ENCODE results near the gene OGN. TPM values are rescaled to one million over a fixed set of nuclear protein-coding genes. Genes with fewer than 3 reads are reported as not detected.

Gene OGN
- total and polyA plus RNA-seq, 10 of the 15 experiments (the other 5 are each of a cell fraction or from before 2014, with no cell fraction given) = 0.04 to 2.5 (median 0.15) TPM; not detected in 4

DNA sequence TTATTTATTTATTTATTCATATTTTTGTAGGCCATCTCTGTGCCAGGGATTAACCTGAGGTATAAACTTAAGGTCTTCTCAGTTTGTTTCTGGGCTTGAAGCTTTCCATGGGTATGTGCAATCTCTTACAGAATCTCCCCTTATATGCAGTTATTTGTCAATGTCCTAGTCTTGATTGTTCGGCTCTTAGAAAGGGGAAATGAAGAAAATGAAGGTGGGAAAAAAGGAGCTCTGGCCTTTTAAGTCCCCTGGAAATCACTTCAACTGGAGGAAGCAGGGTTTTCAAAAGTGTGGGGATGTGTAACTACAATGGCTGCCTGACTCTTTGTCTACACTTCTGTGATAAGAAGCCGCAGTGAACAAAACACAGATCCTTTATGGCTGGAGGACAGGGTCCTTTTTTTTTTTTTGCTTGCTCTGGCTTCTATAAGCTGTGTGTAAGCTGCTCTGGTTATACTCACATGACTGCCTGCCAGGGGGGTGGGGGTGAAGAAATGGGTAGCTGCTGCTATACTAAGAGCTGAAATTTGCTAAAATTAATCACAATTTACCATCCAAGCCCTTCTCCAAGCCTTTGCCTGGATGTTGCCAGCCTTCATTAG, 44.9 kb downstream of the OGN start:
- Histone ChIP-seq H3K4me1 (ENCODE audit: control insufficient read depth, insufficient read depth, low read length) (no peaks in the 10 kb centered on the region), H3K36me3 (ENCODE audit: control insufficient read depth in 2 of 2, insufficient read depth in 2 of 2, low read length in 1 of 2) (no peaks in the 10 kb centered on the region), H3K4me2 (ENCODE audit: control insufficient read depth, insufficient read depth) (no peak overlapping the region), H2AFZ (ENCODE audit: control insufficient read depth, low read depth, low read length) (peak overlapping the region; percentile 43), H4K20me1 (ENCODE audit: control insufficient read depth, insufficient read depth) (no peaks in the 10 kb centered on the region), H3K9ac (ENCODE audit: control insufficient read depth, insufficient read depth, low read length) (no peak overlapping the region), H3K27me3 (replicated peaks in 1 of 2; ENCODE audit: control insufficient read depth in 2 of 2, insufficient read depth in 2 of 2, low read length in 1 of 2) (no peaks in the 10 kb centered on the region), H3K79me2 (ENCODE audit: control insufficient read depth, insufficient read depth, low read length) (no peaks in the 10 kb centered on the region), H3K9me3 (replicated peaks; ENCODE audit: control insufficient read depth, insufficient read depth, low read length) (no peaks in the 10 kb centered on the region; the same call in 1 of the 3 replicates), H3K4me3 (no peak overlapping the region), H3K27ac (ENCODE audit: control insufficient read depth, insufficient read depth) (no peak overlapping the region)
- in situ Hi-C loops (cut with MboI) (no loop called here), intact Hi-C loops (cut with micrococcal nuclease; ENCODE audit: unreplicated experiment) (no loop called here)
- 67% methylated on average over 2 of the region's 2 CpGs for WGBS (ENCODE audit: insufficient coverage, insufficient replicate concordance, low lambda C conversion rate, missing lambda C conversion rate)
- RAD21 ChIA-PET (ENCODE audit: unreplicated experiment) = no interaction called here
- CTCF ChIA-PET = interaction anchor here (1.1 to 1.9 kb wide), 2 partner anchors 31 to 219 kb away, joined by 3 to 4 read pairs; no protein-coding TSS in a partner anchor
- DNase-seq (ENCODE audit: low read depth, low spot score) = no peak
- no peak for FAIRE-seq
- no TSS peak for BruUV-seq (replicated peaks)
- TF ChIP-seq ZNF384 (IDR thresholded peaks at IDR 0.05; ENCODE audit: borderline replicate concordance, low read depth, low read length) = peak; percentile 24; the same call in 1 of the 2 replicates
- TF ChIP-seq POLR2A (IDR thresholded peaks at IDR 0.05; ENCODE audit: low read depth, low read length) = no peak
- ATAC-seq = no peak
- SMC1A ChIA-PET (ENCODE audit: uncharacterized antibody, unreplicated experiment) = interaction anchor here (0.6 to 1.4 kb wide), 2 partner anchors 31 to 1100 kb away, joined by 3 to 7 read pairs; no protein-coding TSS in a partner anchor
- POLR2A ChIA-PET = no interaction called here

DNA sequence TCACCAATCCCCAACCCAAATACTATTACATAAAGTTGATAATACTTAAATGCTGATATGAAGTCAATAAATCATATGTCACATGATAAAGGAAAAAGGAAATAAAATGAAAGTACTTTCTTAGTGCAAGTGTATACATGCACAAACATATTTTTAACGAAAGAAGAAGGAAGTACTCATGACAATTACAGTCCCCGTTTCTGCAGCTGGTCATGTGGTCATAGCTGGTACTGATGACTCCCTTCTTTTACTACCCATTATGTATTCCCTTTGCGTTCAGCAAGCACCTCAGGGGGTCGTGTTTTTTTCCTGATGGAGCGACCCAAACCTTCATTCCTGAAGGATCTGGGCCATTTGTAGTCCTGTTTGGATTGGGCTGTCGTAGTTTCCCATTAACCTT, 51.3 kb downstream of the OGN start:
- Histone ChIP-seq H3K79me2 (ENCODE audit: control insufficient read depth, insufficient read depth, low read length) (no peaks in the 10 kb centered on the region), H3K27me3 (replicated peaks in 1 of 2; ENCODE audit: control insufficient read depth in 2 of 2, insufficient read depth in 2 of 2, low read length in 1 of 2) (no peaks in the 10 kb centered on the region), H3K36me3 (ENCODE audit: control insufficient read depth in 2 of 2, insufficient read depth in 2 of 2, low read length in 1 of 2) (no peaks in the 10 kb centered on the region; a peak in 1 of 4 replicates), H3K4me1 (ENCODE audit: control insufficient read depth, insufficient read depth, low read length) (no peaks in the 10 kb centered on the region), H3K9me3 (replicated peaks; ENCODE audit: control insufficient read depth, insufficient read depth, low read length) (no peaks in the 10 kb centered on the region; the same call in 1 of the 3 replicates), H2AFZ (ENCODE audit: control insufficient read depth, low read depth, low read length) (no peak overlapping the region), H3K4me3 (no peak overlapping the region), H4K20me1 (ENCODE audit: control insufficient read depth, insufficient read depth) (no peaks in the 10 kb centered on the region), H3K9ac (ENCODE audit: control insufficient read depth, insufficient read depth, low read length) (no peak overlapping the region), H3K27ac (ENCODE audit: control insufficient read depth, insufficient read depth) (no peak overlapping the region), H3K4me2 (ENCODE audit: control insufficient read depth, insufficient read depth) (no peak overlapping the region)
- no TSS peak for BruUV-seq (replicated peaks)
- FAIRE-seq = no peak
- CTCF ChIA-PET = no interaction called here
- in situ Hi-C loops (cut with MboI) (no loop called here), intact Hi-C loops (cut with micrococcal nuclease; ENCODE audit: unreplicated experiment) (no loop called here)
- ATAC-seq = no peak
- WGBS (ENCODE audit: insufficient coverage, insufficient replicate concordance, low lambda C conversion rate, missing lambda C conversion rate) = 68% methylated on average over 6 of the region's 6 CpGs
- SMC1A ChIA-PET (ENCODE audit: uncharacterized antibody, unreplicated experiment) = no interaction called here
- TF ChIP-seq ZNF207 (IDR thresholded peaks at IDR 0.05; ENCODE audit: borderline replicate concordance) (no peak), MYC (IDR thresholded peaks at IDR 0.05; ENCODE audit: insufficient read depth, insufficient read length, insufficient replicate concordance, low read length, severe bottlenecking) (no peak), ELK1 (IDR thresholded peaks at IDR 0.05; ENCODE audit: low read depth, low read length) (no peak), BMI1 (IDR thresholded peaks at IDR 0.05; ENCODE audit: borderline replicate concordance) (no peak), ZBTB11 (CRISPR knock-in tag; IDR thresholded peaks at IDR 0.05) (no peak), ZZZ3 (IDR thresholded peaks at IDR 0.05; ENCODE audit: control insufficient read depth, insufficient read length, low read depth) (no peak), YBX1 (IDR thresholded peaks at IDR 0.05) (no peak), RCOR1 (conservative IDR thresholded peaks at IDR 0.05; ENCODE audit: low read depth, low read length) (no peak), KLF5 (IDR thresholded peaks at IDR 0.05; ENCODE audit: partially characterized antibody) (no peak)
- DNase-seq (ENCODE audit: low read depth, low spot score) = no peak
- RAD21 ChIA-PET (ENCODE audit: unreplicated experiment) = no interaction called here
- POLR2A ChIA-PET = no interaction called here

All from GM12878 (cell line).